Measurements from ENCODE around the gene ANXA3. TPM values are rescaled to one million over a fixed set of nuclear protein-coding genes. Genes with fewer than 3 reads are reported as not detected.
"Not testable (repeated sequence)": the region's sequence is repeated elsewhere in the genome, so short reads cannot be mapped to it uniquely, and the experiment has no call there.

Gene ANXA3
- total RNA-seq, 2 donors from 2014 or later = 13.8 to 20.0 TPM

DNA sequence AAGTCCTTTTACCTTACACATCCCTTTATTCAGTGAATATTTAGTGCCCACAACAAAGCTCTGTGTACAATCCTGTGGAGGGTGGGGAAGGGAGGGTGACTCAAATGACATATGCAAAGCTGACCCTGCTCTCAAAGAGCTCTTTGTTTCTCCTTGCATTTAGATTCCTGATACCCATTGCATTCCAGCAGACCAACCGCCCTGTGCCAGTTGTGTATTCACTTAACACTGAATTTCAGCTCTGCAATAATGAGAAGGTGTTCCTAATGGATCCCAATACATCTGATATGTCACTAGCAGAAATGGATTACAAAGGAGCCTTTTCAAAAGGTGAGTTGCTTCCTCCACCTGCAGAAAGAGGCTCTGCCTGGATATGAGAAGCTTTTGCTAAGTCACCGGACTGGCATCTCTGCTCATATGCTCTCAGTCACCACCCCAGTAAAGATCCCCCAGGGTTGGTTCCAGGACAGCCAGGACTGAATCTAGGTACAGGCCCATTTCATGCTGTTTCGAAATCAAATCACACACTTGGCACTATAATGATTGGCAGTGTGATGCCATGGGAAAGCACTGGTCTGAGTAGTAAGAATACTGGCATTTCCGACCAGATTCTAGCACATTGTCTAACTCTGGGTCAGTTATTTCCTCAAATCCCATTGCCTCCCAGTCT is 17.1 kb upstream of the ANXA3 start:
- no peak for DNase-seq (ENCODE audit: low spot score)
- intact Hi-C loops (cut with DNase I) = no loop called here

DNA sequence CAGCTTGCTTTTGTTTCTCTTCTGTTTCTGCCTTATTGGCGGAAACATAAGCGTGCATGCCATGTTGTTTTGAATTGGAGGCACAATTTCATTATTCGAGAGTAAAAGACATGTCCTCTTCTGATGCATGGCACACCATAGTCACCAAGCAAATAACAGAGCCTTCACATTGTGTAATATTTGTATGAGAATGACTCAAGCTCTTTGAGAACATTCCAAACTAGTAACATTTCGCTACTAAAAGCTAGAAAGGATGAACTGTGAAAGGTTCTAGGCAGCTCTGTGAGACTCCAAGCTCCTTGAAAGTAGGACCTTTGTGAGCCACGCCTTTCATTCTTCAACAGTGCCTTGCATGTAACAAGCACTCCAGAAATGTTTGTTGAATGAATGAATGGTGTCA is 9.2 kb upstream of the ANXA3 start:
- intact Hi-C loops (cut with DNase I) = no loop called here
- DNase-seq (ENCODE audit: low spot score) = no peak

DNA sequence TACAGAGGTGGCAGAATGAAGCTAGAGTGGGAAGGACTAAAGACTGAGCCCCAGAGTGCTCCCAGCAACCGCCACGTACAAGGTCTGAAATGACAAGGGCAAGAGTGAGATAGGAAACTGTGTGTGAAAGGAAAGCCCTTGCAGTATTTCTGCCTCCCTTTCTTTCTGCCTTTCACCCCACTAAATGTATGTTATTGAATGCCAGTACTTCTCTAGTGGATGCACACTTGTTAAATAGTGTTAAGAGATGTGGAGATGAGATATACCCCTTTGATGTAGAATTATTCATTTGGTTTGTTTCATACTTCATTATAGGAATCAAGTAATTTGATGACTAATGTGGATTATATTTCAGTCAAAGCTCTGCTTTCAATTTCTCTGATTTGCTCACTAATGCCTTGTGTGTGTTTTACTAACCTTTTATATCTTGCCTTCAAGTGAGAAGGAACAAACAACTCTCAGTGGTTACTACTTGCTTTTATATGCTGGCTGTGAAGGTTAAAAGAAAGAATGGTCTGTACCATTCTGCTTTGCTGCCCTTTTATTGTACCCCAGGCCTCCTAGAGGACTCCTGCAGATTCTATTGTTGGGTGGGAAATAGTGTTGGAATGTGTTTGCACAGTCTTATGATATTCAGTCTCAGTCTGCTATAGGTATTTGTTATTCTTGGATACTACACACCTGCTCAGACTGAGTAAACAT is 8.0 kb upstream of the ANXA3 start:
- intact Hi-C loops (cut with DNase I) = no loop called here
- DNase-seq (ENCODE audit: low spot score) = no peak

DNA sequence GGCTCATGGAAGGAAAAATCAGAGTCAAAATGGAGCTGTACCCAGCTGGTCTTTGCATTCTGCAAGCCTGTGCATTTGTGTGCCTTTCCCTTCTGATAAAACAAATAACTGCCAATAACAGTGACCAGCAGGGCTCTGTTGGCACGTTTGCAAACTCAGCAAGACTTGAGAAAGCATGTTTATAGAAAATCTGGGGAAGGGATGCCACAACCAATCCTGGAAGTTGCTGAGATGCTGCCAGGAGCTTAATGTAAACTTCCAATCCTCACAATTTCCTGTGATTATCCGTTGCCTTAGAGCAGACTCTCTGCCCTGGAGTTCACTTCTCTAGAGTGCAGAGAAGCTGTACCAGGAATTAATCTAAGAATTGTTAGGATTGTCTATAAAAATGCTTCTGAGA is 6.9 kb upstream of the ANXA3 start:
- DNase-seq (ENCODE audit: low spot score) = no peak
- intact Hi-C loops (cut with DNase I) = no loop called here

DNA sequence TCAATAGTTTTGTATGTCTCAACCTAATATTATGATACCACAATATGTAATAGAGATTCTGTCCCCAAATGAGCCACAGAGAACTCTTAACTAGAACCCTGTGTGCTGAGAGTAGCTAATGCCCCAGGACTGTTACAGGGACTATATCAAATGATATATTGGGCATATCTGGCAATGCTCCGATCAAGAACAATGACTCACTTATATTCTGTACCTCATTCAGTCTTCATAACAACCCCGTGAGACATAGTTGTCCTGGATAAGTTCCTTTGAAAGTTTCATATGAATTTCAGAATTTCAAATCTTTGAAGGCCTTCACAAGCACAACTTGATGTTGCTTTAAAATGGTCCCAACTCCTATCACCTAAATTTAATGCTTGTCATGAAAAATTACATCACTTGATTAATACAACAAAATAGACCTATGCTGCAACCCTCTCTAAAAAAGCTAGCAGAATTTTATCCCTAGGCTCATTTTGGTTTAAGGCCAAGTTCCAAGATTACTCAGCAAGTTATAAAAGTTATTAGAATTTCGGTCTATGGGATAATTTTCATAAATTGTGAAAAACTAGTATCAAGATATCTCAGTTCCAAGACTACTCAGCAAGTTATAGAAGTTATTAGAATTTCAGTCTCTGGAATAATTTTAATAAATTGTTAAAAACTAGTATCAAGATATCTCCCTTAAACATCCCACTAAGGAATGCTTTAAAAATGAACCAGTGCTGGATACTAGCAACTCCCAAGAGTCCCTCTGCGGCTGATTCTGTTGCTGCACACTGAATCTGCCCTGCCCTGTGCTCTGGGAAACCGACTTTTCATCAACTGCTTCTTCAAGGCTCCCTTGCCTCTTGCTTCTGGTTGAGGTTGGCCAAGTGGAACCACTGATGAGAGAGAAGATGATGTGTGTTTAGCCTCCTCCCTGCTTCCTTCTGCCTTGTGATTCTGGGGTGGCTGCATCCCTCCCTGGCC is 6.0 kb upstream of the ANXA3 start:
- intact Hi-C loops (cut with DNase I) = no loop called here
- DNase-seq (ENCODE audit: low spot score) = no peak

DNA sequence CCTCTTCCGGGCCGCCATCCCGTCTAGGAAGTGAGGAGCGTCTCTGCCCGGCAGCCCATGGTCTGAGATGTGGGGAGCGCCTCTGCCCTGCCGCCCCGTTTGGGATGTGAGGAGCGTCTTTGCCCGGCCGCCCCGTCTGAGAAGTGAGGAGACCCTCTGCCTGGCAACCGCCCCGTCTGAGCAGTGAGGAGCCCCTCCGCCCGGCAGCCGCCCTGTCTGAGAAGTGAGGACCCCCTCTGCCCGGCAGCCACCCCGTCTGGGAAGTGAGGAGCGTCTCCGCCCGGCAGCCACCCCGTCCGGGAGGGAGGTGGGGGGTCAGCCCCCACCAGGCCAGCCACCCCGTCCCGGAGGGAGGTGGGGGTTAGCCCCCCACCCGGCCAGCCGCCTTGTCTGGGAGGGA is 3.7 kb upstream of the ANXA3 start:
- DNase-seq (ENCODE audit: low spot score); intact Hi-C loops (cut with DNase I): not testable (repeated sequence)

DNA sequence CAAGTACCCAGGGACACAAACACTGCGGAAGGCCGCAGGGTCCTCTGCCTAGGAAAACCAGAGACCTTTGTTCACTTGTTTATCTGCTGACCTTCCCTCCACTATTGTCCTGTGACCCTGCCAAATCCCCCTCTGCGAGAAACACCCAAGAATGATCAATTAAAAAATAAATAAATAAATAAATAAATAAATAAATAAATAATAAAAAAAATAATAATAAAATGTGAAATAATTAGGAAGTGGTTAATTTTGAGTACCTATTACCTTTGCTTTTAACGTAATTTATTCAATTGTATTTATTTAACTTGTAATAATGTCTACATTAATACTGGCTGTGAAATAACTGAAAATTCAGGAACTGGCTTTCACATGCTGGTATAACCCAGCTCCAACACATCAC is 2.7 kb upstream of the ANXA3 start:
- DNase-seq (ENCODE audit: low spot score); intact Hi-C loops (cut with DNase I): not testable (repeated sequence)

DNA sequence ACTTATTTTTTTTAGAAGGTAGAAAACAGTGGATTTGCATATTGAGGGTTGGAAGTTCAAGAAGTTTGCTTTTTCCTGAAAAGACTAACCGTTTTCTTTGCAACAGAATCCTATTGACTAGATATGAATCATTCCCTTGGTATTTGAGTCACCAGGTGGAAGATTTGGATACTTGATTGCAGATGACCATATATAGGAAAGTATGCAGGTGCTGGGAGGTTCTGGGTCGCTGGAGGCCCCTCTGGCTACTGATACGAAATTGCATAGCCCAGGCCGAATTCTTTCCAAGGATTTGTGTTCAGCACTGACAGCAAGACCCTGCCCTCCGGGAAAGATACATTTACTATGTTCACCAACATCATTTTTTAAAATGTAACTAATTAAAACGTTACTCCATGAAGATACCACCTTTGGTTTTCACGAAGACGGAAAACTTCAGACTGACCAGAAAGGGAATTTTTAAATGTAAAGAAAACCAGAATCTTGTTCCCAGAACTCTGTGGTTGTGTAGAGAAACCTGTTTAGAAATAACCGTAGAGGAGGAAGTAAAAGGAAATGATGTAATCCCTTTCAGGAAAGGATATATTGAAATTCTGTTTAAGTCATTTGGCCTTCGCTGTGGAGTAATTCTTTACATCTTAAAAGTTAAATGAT is 946 bp downstream of the ANXA3 start:
- intact Hi-C loops (cut with DNase I) = no loop called here
- no peak for DNase-seq (ENCODE audit: low spot score)

DNA sequence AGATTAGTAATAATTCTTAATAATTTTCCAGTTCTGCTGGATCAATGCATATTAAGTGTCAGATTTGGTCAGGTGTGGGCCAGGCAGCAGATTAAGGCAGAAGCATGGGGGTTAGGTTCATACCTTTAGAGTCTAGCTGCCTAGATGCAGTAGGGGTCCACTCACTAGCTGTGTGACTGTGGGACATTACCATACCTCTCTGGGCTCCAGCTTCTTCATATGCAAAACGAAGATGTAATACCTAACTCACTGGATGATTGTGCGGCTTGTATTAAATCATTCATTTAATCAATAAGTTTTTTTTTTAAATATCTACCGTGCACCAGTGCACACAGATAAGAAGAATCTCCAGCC is 1.4 kb downstream of the ANXA3 start:
- DNase-seq (ENCODE audit: low spot score) = no peak
- intact Hi-C loops (cut with DNase I) = no loop called here

DNA sequence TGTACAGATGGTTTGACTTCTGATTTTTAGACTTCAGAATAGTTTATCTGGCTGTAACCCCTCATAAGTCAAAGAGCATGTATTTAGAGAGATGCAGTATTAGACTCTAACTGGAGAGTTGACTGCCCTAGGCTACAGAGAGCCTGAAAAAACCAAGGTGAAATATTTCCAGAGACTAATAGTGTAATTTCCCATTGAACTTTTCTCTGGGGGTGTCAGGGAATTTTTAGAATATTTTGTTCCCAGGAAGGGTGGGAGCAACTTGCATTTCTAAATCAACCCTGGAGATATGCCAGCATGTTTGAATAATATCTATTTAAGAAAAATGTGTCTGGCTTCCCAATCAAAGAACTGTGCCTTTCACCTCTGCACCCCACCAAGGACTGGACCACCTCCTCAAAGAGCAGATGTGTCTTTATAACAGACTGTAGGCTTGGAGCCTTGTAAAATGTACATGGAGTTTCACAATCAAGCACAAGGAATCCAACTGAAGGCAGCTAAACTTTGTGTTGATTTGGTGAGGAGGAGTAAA is 2.0 kb downstream of the ANXA3 start:
- no peak for DNase-seq (ENCODE audit: low spot score)
- intact Hi-C loops (cut with DNase I) = no loop called here

DNA sequence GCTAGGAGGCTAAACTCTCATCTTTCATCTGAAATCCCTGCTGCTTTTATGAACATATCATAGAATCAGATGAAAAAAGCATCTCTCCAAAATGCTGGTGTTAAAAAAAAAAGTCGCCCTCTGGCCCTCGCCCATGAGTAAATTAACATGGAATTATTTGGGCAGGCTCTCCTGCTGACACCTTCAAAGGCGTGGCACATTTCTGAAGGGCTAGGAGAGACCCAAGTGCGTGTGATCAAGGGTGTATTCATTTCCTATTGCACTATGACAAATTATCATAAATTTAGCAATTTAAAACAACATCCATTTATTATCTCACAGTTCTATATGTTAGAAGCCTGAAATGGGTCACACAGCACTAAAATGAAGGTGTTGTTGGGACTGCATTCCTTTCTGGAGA is 5.1 kb downstream of the ANXA3 start:
- intact Hi-C loops (cut with DNase I) = no loop called here
- no peak for DNase-seq (ENCODE audit: low spot score)

DNA sequence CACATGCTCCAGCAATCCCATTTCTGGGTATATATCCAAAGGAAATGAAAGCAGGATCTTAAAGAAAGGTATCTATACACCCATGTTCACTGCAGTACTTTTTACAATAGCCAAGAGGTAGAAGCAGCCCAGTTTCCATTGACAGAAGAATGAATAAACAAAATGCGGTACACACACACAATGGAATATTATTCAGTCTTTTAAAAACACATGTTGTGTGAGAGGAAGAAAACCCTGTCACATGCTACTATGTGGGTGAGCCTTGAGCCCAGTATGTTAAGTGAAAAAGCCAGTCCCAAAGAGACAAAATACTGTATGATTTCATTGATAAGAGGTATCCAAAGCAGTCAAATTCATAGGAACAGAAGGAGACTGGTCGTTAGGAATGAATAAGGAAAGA is 6.3 kb downstream of the ANXA3 start:
- intact Hi-C loops (cut with DNase I) = no loop called here

DNA sequence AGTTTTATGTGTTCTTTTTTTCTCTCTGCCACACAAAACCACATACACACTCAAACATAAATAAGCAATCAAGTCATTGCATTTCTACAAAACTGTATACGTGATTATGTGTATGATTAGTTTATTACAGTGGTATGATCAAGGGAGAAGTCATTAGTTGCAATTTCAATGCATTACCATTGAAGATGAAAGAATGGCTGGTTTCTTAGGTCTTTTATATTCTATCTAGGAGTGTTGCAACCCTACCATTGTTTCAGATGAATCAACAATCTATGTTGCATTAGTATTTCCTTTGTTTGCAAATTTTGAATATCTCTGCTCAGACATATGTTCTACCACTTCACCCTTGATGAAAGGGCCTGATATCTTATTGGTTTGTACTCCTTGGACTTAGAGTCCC is 6.8 kb downstream of the ANXA3 start:
- intact Hi-C loops (cut with DNase I) = no loop called here
- no peak for DNase-seq (ENCODE audit: low spot score)

More for the DNA sequence above, 6.3 kb downstream of the ANXA3 start:
- no peak for DNase-seq (ENCODE audit: low spot score)

DNA sequence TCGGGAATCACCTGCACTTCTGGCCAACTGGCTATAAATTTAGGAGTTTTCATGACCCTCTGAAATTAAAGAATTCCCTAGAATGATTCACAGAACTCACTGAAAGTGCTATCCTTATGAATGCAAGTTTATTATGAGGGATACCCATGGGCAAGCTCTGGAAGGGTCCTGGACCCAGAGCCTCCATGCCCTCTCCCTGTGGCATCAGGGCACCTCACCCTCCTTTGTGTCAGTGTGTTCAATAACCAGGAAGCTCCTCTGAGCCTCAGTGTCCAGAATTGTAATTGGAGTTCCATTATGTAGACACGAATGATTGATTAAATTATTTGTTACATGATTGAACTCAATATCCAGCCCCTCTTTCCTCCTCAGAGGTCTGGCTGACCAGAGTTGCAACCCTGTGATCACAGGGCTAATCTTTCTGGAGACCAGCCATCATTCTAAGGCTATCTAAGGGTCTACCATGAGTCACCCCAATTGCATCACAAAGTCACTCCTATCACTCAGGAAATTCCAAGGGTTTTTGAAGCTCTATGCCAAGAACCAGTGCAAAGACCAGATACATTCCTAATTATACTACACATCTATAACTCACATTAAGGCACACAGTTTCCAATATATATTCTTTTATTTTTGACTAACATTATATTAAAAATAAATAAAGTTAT is 8.9 kb downstream of the ANXA3 start:
- intact Hi-C loops (cut with DNase I) = no loop called here
- DNase-seq (ENCODE audit: low spot score) = no peak

DNA sequence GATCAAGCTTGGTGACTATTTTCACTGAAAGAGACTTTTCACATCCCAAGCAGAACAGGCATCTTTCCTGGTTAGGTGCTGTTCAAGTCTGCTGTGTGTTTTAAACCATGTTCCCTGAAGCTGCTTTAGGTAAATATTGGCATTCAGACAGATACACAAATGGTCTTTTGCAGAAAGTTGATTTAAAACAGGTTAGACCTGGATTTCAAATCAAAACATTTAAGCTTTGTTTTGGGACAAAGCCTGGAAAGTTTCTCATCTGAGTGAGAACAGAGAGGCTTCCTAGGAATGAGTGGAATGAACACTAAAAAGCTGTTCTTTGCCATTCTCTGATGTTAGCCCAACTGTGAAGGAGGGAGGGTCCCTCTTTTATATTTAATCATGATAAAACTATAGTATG is 10.1 kb downstream of the ANXA3 start:
- no peak for DNase-seq (ENCODE audit: low spot score)
- intact Hi-C loops (cut with DNase I) = no loop called here

DNA sequence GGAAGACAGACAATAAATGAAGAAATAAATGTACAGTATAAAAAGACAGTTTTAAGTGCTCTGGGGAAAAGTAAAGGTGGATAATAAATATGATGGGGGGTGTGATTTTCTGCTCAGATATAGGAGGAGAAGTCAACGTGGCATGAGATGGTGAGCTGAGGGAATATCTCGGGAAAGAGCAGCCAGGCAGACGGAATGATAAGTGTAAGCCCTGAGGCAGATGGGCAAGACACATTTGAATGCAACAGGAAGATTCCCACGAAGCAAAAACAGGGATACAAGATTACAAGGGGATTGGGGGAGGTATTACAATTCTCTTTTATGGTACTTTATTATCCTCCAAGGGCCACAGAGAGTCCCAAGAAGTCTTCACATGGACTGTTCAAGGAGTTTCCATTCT is 11.1 kb downstream of the ANXA3 start:
- no peak for DNase-seq (ENCODE audit: low spot score)
- intact Hi-C loops (cut with DNase I) = no loop called here

DNA sequence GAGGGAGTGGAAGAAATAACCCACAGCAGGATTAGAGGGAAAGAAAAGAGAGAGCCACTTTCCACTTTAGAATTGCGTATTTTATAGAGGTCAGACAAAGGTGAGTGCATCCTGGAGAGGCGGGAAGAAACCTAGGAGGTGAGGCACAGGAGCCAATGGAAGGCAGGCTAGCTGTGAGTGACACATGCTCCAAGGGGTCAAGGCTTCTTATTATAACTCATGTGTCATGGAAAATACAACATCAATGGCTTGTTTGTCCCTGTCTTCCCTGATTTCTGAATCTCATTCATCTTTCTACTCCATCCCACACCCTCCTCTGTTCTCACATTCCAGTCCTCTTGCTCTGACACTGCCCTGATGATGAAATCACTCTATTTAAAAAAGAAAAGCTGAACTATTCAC is 14.4 kb downstream of the ANXA3 start:
- no peak for DNase-seq (ENCODE audit: low spot score)
- intact Hi-C loops (cut with DNase I) = no loop called here

DNA sequence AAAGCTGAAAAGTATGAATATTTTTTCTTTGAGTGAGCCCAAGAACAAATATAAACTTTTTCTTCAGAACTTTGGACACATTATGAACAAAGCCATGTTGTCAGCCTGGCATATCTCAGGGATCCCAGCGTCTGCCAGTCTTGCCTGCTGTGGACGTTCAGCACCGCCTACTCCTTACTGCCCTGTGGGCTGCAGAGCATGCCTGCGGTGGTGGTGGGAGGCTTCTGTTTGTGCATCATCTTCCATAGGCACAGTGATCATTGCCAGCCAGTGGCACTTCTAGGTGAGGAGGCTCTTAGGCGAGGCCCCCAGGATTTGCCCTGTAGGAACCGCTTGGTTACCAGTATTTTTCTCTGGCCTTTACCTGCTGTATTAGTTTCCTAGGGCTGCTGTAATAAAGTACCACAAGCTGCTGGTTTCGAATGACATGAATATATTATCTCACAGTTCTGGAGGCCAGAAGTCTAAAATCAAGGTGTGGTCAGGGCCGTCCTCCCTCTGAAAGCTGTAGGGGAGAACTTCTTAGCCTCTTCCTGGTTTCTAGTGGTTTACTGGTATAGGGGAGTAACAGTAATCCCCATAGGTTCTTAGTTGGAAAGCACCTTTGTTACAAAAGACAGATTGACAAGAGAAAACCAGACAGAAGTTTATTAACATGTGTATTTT is 15.4 kb downstream of the ANXA3 start:
- DNase-seq (ENCODE audit: low spot score) = no peak
- intact Hi-C loops (cut with DNase I) = no loop called here

Measured in posterior vena cava (tissue), 2 donors.